Activated CD4-positive, alpha-beta memory T cell treated with anti-CD3 and anti-CD28 coated beads, Interleukin-2, amount 10 ng/mL, durations not matched to agents 7 days and 5 days (primary cell): ENCODE results near the gene KCNV2. TPM values are rescaled to one million over a fixed set of nuclear protein-coding genes. Genes with fewer than 3 reads are reported as not detected.

ENCODE experiments used
- CTCF ChIA-PET: fragments of 350-600 bp; sonication (Branson Sonifier 250); formaldehyde crosslinking; loops from one replicate; lab custom pipeline; 2021; ENCODE audit warnings: antibody characterized with exemption, inconsistent platforms; lab: Charles Lee
- POLR2A ChIA-PET: fragments of 350-600 bp; sonication (Branson Sonifier 250); formaldehyde crosslinking; loops from one replicate; lab custom pipeline; 2021; ENCODE audit warnings: antibody characterized with exemption; lab: Charles Lee
- DNase-seq: peaks from one replicate; pipeline ENCODE4 v3.0.0-alpha.2; 2020
- H3K27ac Mint-ChIP-seq: one replicate; pipeline ENCODE4 v1.8.0; 2021; ENCODE audit warnings: mild to moderate bottlenecking, mixed read lengths
- H3K27me3 Mint-ChIP-seq: one replicate; pipeline ENCODE4 v1.8.0; 2021; ENCODE audit warnings: mixed read lengths
- H3K36me3 Mint-ChIP-seq: one replicate; pipeline ENCODE4 v1.8.0; 2021; ENCODE audit warnings: low read depth, mixed read lengths
- H3K4me1 Mint-ChIP-seq: one replicate; pipeline ENCODE4 v1.8.0; 2021; ENCODE audit warnings: mixed read lengths
- H3K4me3 Mint-ChIP-seq: one replicate; pipeline ENCODE4 v1.8.0; 2021; ENCODE audit warnings: mild to moderate bottlenecking, mixed read lengths
- H3K9me3 Mint-ChIP-seq: one replicate; pipeline ENCODE4 v1.8.0; 2021; ENCODE audit warnings: mixed read lengths
- total RNA-seq, 2 experiments: library from RNA; stranded (reverse); gene quantifications; one replicate each; pipeline ENCODE4 v1.2.3, GENCODE V29; 2021

Gene KCNV2
- total RNA-seq, 2 experiments from 2014 or later: not detected

GRCh38 chr9:2745560-2746380, 28.5 kb downstream of the KCNV2 start:
- Mint-ChIP-seq H3K4me3 (no peak overlapping the region), H3K27ac (no peak overlapping the region), H3K36me3 (peaks cover 18% of the 10 kb centered on the region), H3K4me1 (peaks cover 3% of the 10 kb centered on the region), H3K9me3 (no peaks in the 10 kb centered on the region), H3K27me3 (no peaks in the 10 kb centered on the region)
- no peak for DNase-seq
- ChIA-PET POLR2A (no interaction called here), CTCF (no interaction called here)

GRCh38 chr9:2749485-2749884, 32.2 kb downstream of the KCNV2 start:
- peaks cover 31% of the 10 kb centered on the region for H3K36me3 Mint-ChIP-seq
- CTCF ChIA-PET: no interaction called here
- H3K27ac Mint-ChIP-seq: no peak overlapping the region
- POLR2A ChIA-PET: no interaction called here
- no peak for DNase-seq
- H3K9me3 Mint-ChIP-seq: peaks cover 2% of the 10 kb centered on the region
- H3K27me3 Mint-ChIP-seq: no peaks in the 10 kb centered on the region
- H3K4me1 Mint-ChIP-seq: peaks cover 3% of the 10 kb centered on the region
- H3K4me3 Mint-ChIP-seq: no peak overlapping the region

GRCh38 chr9:2755285-2755684, 38.0 kb downstream of the KCNV2 start:
- H3K27me3 Mint-ChIP-seq: no peaks in the 10 kb centered on the region
- CTCF ChIA-PET: interaction anchor here (0.7 kb wide), 1 partner anchor 1421 kb away, joined by 3 read pairs; no protein-coding TSS in a partner anchor
- H3K27ac Mint-ChIP-seq: no peak overlapping the region
- no peak overlapping the region for H3K4me3 Mint-ChIP-seq
- H3K36me3 Mint-ChIP-seq: peaks cover 44% of the 10 kb centered on the region
- H3K9me3 Mint-ChIP-seq: peaks cover 2% of the 10 kb centered on the region
- POLR2A ChIA-PET: interaction anchor here (0.5 kb wide), 1 partner anchor 75 kb away, joined by 3 read pairs; no protein-coding TSS in a partner anchor
- H3K4me1 Mint-ChIP-seq: peaks cover 5% of the 10 kb centered on the region
- DNase-seq: no peak

- POLR2A ChIA-PET: no interaction called here
- CTCF ChIA-PET: no interaction called here
- H3K27ac Mint-ChIP-seq: no peak overlapping the region
- no peaks in the 10 kb centered on the region for H3K27me3 Mint-ChIP-seq
- no peak overlapping the region for H3K4me3 Mint-ChIP-seq
- peaks cover 1% of the 10 kb centered on the region for H3K9me3 Mint-ChIP-seq
- H3K4me1 Mint-ChIP-seq: peaks cover 14% of the 10 kb centered on the region
- no peak for DNase-seq
- H3K36me3 Mint-ChIP-seq: peaks cover 47% of the 10 kb centered on the region
Measured at GRCh38 chr9:2758162-2758897, 41.0 kb downstream of the KCNV2 start.

- H3K36me3 Mint-ChIP-seq: peaks cover 47% of the 10 kb centered on the region
- POLR2A ChIA-PET: no interaction called here
- H3K27me3 Mint-ChIP-seq: no peaks in the 10 kb centered on the region
- H3K9me3 Mint-ChIP-seq: no peaks in the 10 kb centered on the region
- H3K27ac Mint-ChIP-seq: no peak overlapping the region
- H3K4me3 Mint-ChIP-seq: no peak overlapping the region
- no peak for DNase-seq
- peaks cover 21% of the 10 kb centered on the region for H3K4me1 Mint-ChIP-seq
- CTCF ChIA-PET: no interaction called here
Measured at GRCh38 chr9:2758898-2759510, 41.7 kb downstream of the KCNV2 start.

GRCh38 chr9:2761424-2761823, 44.1 kb downstream of the KCNV2 start:
- H3K4me3 Mint-ChIP-seq: no peak overlapping the region
- no peak overlapping the region for H3K27ac Mint-ChIP-seq
- peaks cover 42% of the 10 kb centered on the region for H3K36me3 Mint-ChIP-seq
- POLR2A ChIA-PET: interaction anchor here (1.1 kb wide), 1 partner anchor 83 kb away, joined by 3 read pairs; the partner anchor contains the start of gene PUM3
- no peaks in the 10 kb centered on the region for H3K27me3 Mint-ChIP-seq
- peaks cover 40% of the 10 kb centered on the region for H3K4me1 Mint-ChIP-seq
- H3K9me3 Mint-ChIP-seq: no peaks in the 10 kb centered on the region
- DNase-seq: no peak
- CTCF ChIA-PET: no interaction called here

GRCh38 chr9:2764353-2764752, 47.0 kb downstream of the KCNV2 start:
- peak; percentile 65 for DNase-seq
- Mint-ChIP-seq H3K27me3 (no peaks in the 10 kb centered on the region), H3K4me3 (peak overlapping the region; percentile 40), H3K36me3 (peaks cover 39% of the 10 kb centered on the region), H3K4me1 (peaks cover 40% of the 10 kb centered on the region), H3K27ac (peak overlapping the region; percentile 95), H3K9me3 (no peaks in the 10 kb centered on the region)
- CTCF ChIA-PET: no interaction called here
- POLR2A ChIA-PET: interaction anchor here (0.8 to 2.6 kb wide), 3 partner anchors 10 to 763 kb away, joined by 3 to 11 read pairs (median 3); partner anchors contain the start of gene PUM3

- peaks cover 37% of the 10 kb centered on the region for H3K36me3 Mint-ChIP-seq
- no peak for DNase-seq
- POLR2A ChIA-PET: interaction anchor here (2.6 kb wide), 1 partner anchor 79 kb away, joined by 11 read pairs; the partner anchor contains the start of gene PUM3
Measured at GRCh38 chr9:2765250-2765880, 48.1 kb downstream of the KCNV2 start.

GRCh38 chr9:2767800-2768677, 50.7 kb downstream of the KCNV2 start:
- H3K27ac Mint-ChIP-seq: no peak overlapping the region
- peaks cover 4% of the 10 kb centered on the region for H3K9me3 Mint-ChIP-seq
- ChIA-PET POLR2A (no interaction called here), CTCF (no interaction called here)
- no peak overlapping the region for H3K4me3 Mint-ChIP-seq
- H3K27me3 Mint-ChIP-seq: no peaks in the 10 kb centered on the region
- no peak for DNase-seq
- peaks cover 45% of the 10 kb centered on the region for H3K36me3 Mint-ChIP-seq
- H3K4me1 Mint-ChIP-seq: peaks cover 29% of the 10 kb centered on the region

More at GRCh38 chr9:2765250-2765880, 48.1 kb downstream of the KCNV2 start:
- peak overlapping the region; percentile 69 for H3K27ac Mint-ChIP-seq
- CTCF ChIA-PET: no interaction called here
- H3K27me3 Mint-ChIP-seq: no peaks in the 10 kb centered on the region
- no peak overlapping the region for H3K4me3 Mint-ChIP-seq
- H3K4me1 Mint-ChIP-seq: peaks cover 35% of the 10 kb centered on the region
- no peaks in the 10 kb centered on the region for H3K9me3 Mint-ChIP-seq

- peaks cover under 1% of the 10 kb centered on the region for H3K4me1 Mint-ChIP-seq
- peaks cover 69% of the 10 kb centered on the region for H3K36me3 Mint-ChIP-seq
- DNase-seq: no peak
- no peaks in the 10 kb centered on the region for H3K27me3 Mint-ChIP-seq
- ChIA-PET CTCF (no interaction called here), POLR2A (no interaction called here)
- H3K27ac Mint-ChIP-seq: no peak overlapping the region
- no peak overlapping the region for H3K4me3 Mint-ChIP-seq
- H3K9me3 Mint-ChIP-seq: peaks cover 23% of the 10 kb centered on the region
Measured at GRCh38 chr9:2771087-2771486, 53.8 kb downstream of the KCNV2 start.

- Mint-ChIP-seq H3K27ac (no peak overlapping the region), H3K4me3 (no peak overlapping the region), H3K27me3 (no peaks in the 10 kb centered on the region), H3K9me3 (peaks cover 26% of the 10 kb centered on the region), H3K36me3 (peaks cover 75% of the 10 kb centered on the region), H3K4me1 (no peaks in the 10 kb centered on the region)
- ChIA-PET POLR2A (no interaction called here), CTCF (no interaction called here)
- DNase-seq: no peak
Measured at GRCh38 chr9:2771661-2772060, 54.4 kb downstream of the KCNV2 start.

GRCh38 chr9:2777454-2777853, 60.1 kb downstream of the KCNV2 start:
- H3K9me3 Mint-ChIP-seq: peaks cover 40% of the 10 kb centered on the region
- no peaks in the 10 kb centered on the region for H3K27me3 Mint-ChIP-seq
- no peaks in the 10 kb centered on the region for H3K4me1 Mint-ChIP-seq
- ChIA-PET POLR2A (no interaction called here), CTCF (no interaction called here)
- no peak for DNase-seq
- no peak overlapping the region for H3K27ac Mint-ChIP-seq
- H3K36me3 Mint-ChIP-seq: peaks cover 93% of the 10 kb centered on the region
- no peak overlapping the region for H3K4me3 Mint-ChIP-seq
